ENCODE data around the gene UNC5C. TPM values are rescaled to one million over a fixed set of nuclear protein-coding genes. Genes with fewer than 3 reads are reported as not detected.

UNC5C gene
- total and polyA plus RNA-seq, 4 donors, result 0.27 to 1.2 (median 0.78) TPM

GRCh38 chr4:95508421-95508820 lies 40.4 kb downstream of the UNC5C start:
- Histone ChIP-seq H3K27ac (ENCODE audit: low read depth in 1 of 2, low read length in 2 of 2) (no peak overlapping the region), H3K27me3 (ENCODE audit: control insufficient read depth in 4 of 4, insufficient read depth in 4 of 4, low read length in 3 of 4) (peaks cover 0 to 4% (median 0%) of the 10 kb centered on the region in 4 donors), H3K4me1 (ENCODE audit: control insufficient read depth in 4 of 4, insufficient read depth in 4 of 4, low read length in 3 of 4) (peaks cover 0 to 3% (median 0%) of the 10 kb centered on the region in 4 donors), H3K9ac (ENCODE audit: low read depth in 1 of 2, low read length in 2 of 2) (no peak overlapping the region), H3K36me3 (ENCODE audit: control insufficient read depth in 4 of 4, insufficient read depth in 3 of 4, low read depth in 1 of 4, low read length in 3 of 4) (no peaks in the 10 kb centered on the region), H3K9me3 (ENCODE audit: control insufficient read depth in 4 of 4, low read length in 3 of 4) (no peaks in the 10 kb centered on the region), H3K4me3 (ENCODE audit: low read depth in 1 of 3, low read length in 3 of 3) (no peak overlapping the region)
- DNase-seq (ENCODE audit: low spot score), result no peak
- WGBS, result 51% methylated on average over 1 of the region's 1 CpG
- TF ChIP-seq RXRA (IDR thresholded peaks at IDR 0.05) (no peak), ZBTB33 (IDR thresholded peaks at IDR 0.05) (no peak), JUND (IDR thresholded peaks at IDR 0.05) (no peak), YY1 (IDR thresholded peaks at IDR 0.05) (no peak), SP1 (IDR thresholded peaks at IDR 0.05) (no peak), REST (IDR thresholded peaks at IDR 0.05) (no peak), NR2F2 (IDR thresholded peaks at IDR 0.05) (no peak), RAD21 (IDR thresholded peaks at IDR 0.05) (no peak), FOXA2 (IDR thresholded peaks at IDR 0.05) (no peak), MAX (IDR thresholded peaks at IDR 0.05) (no peak), EGR1 (IDR thresholded peaks at IDR 0.05; ENCODE audit: low read depth in 2 of 2) (no peak), FOXA1 (IDR thresholded peaks at IDR 0.05) (no peak), TAF1 (conservative IDR thresholded peaks at IDR 0.05) (no peak), GABPA (IDR thresholded peaks at IDR 0.05 in 1 of 2, conservative IDR thresholded peaks at IDR 0.05 in 1 of 2) (no peak), HNF4A (conservative IDR thresholded peaks at IDR 0.05) (no peak), ATF3 (IDR thresholded peaks at IDR 0.05) (no peak), HNF4G (IDR thresholded peaks at IDR 0.05) (no peak)

- Histone ChIP-seq H3K9ac (ENCODE audit: low read depth in 1 of 2, low read length in 2 of 2) (no peak overlapping the region), H3K36me3 (ENCODE audit: control insufficient read depth in 4 of 4, insufficient read depth in 3 of 4, low read depth in 1 of 4, low read length in 3 of 4) (no peaks in the 10 kb centered on the region), H3K27me3 (ENCODE audit: control insufficient read depth in 4 of 4, insufficient read depth in 4 of 4, low read length in 3 of 4) (peaks cover 0 to 4% (median 0%) of the 10 kb centered on the region in 4 donors), H3K9me3 (ENCODE audit: control insufficient read depth in 4 of 4, low read length in 3 of 4) (no peaks in the 10 kb centered on the region), H3K27ac (ENCODE audit: low read depth in 1 of 2, low read length in 2 of 2) (no peak overlapping the region), H3K4me1 (ENCODE audit: control insufficient read depth in 4 of 4, insufficient read depth in 4 of 4, low read length in 3 of 4) (peaks cover 0 to 3% (median 0%) of the 10 kb centered on the region in 4 donors), H3K4me3 (ENCODE audit: low read depth in 1 of 3, low read length in 3 of 3) (no peak overlapping the region)
- 73% methylated on average over 5 of the region's 5 CpGs for WGBS
- TF ChIP-seq RXRA (IDR thresholded peaks at IDR 0.05) (no peak), ZBTB33 (IDR thresholded peaks at IDR 0.05) (no peak), EGR1 (IDR thresholded peaks at IDR 0.05; ENCODE audit: low read depth in 2 of 2) (no peak), GABPA (IDR thresholded peaks at IDR 0.05 in 1 of 2, conservative IDR thresholded peaks at IDR 0.05 in 1 of 2) (no peak), SP1 (IDR thresholded peaks at IDR 0.05) (no peak), NR2F2 (IDR thresholded peaks at IDR 0.05) (no peak)
- DNase-seq (ENCODE audit: low spot score), result no peak
Measured at GRCh38 chr4:95507561-95507960, 41.2 kb downstream of the UNC5C start.
